H9 (cell line): ENCODE results near the gene STPG1. TPM values are rescaled to one million over a fixed set of nuclear protein-coding genes. Genes with fewer than 3 reads are reported as not detected.

ENCODE experiments used
- DNase-seq: peaks from one replicate; pipeline ENCODE4 v3.0.0-alpha.2; 2017
- H2AFZ ChIP-seq: one replicate; pipeline ENCODE4 v1.6.1; 2013; ENCODE audit warnings: mild to moderate bottlenecking, low read length, control low read depth, moderate library complexity
- H2AK5ac ChIP-seq: 2 replicates; pipeline ENCODE4 v1.6.1; 2013; ENCODE audit warnings: low read length, control low read depth, mixed read lengths; ENCODE audit not compliant: insufficient read length
- H2BK120ac ChIP-seq: one replicate; pipeline ENCODE4 v1.6.1; 2013; ENCODE audit warnings: low read depth, mild to moderate bottlenecking, low read length, control low read depth, inconsistent platforms; ENCODE audit not compliant: poor library complexity, severe bottlenecking
- H2BK12ac ChIP-seq: 2 replicates; pipeline ENCODE4 v1.6.1; 2013; ENCODE audit warnings: low read length, control low read depth, mixed read lengths, low read depth; ENCODE audit not compliant: insufficient read length
- H2BK15ac ChIP-seq: 2 replicates; pipeline ENCODE4 v1.6.1; 2013; ENCODE audit warnings: low read depth, low read length, control low read depth
- H2BK20ac ChIP-seq: one replicate; pipeline ENCODE4 v1.6.1; 2013; ENCODE audit warnings: low read depth, mild to moderate bottlenecking, low read length, control low read depth, inconsistent platforms; ENCODE audit not compliant: poor library complexity, severe bottlenecking
- H2BK5ac ChIP-seq: 2 replicates; pipeline ENCODE4 v1.6.1; 2013; ENCODE audit warnings: low read length, control low read depth, mixed read lengths; ENCODE audit not compliant: insufficient read length
- H3K14ac ChIP-seq: 2 replicates; pipeline ENCODE4 v1.6.1; 2013; ENCODE audit warnings: low read length, control low read depth; ENCODE audit not compliant: insufficient read depth
- H3K18ac ChIP-seq: 2 replicates; pipeline ENCODE4 v1.6.1; 2013; ENCODE audit warnings: low read depth, mild to moderate bottlenecking, mixed read lengths, low read length, control low read depth; ENCODE audit not compliant: insufficient read length
- H3K23ac ChIP-seq: 2 replicates; pipeline ENCODE4 v1.6.1; 2013; ENCODE audit warnings: low read length, control low read depth, mixed read lengths, low read depth; ENCODE audit not compliant: insufficient read length
- H3K23me2 ChIP-seq: 2 replicates; pipeline ENCODE4 v1.6.1; 2013; ENCODE audit warnings: low read depth, mild to moderate bottlenecking, mixed read lengths, low read length, control low read depth; ENCODE audit not compliant: insufficient read length, poor library complexity, severe bottlenecking
- H3K27ac ChIP-seq: 2 replicates; pipeline ENCODE4 v1.5.1; 2013; ENCODE audit warnings: low read length, control low read depth, mixed read lengths, low read depth; ENCODE audit not compliant: insufficient read length
- H3K27me3 ChIP-seq: 2 replicates; pipeline ENCODE4 v1.6.1; 2013; ENCODE audit warnings: low read length, control low read depth, inconsistent platforms; ENCODE audit not compliant: insufficient read depth
- H3K4ac ChIP-seq: 2 replicates; pipeline ENCODE4 v1.6.1; 2013; ENCODE audit warnings: low read depth, mild to moderate bottlenecking, control low read depth, inconsistent platforms, low read length, moderate library complexity
- H3K4me1 ChIP-seq: 2 replicates; pipeline ENCODE4 v1.6.1; 2013; ENCODE audit warnings: low read length, control low read depth, inconsistent platforms; ENCODE audit not compliant: insufficient read depth
- H3K4me2 ChIP-seq: 2 replicates; pipeline ENCODE4 v1.6.1; 2013; ENCODE audit warnings: low read length, control low read depth, mixed read lengths; ENCODE audit not compliant: insufficient read length, insufficient read depth
- H3K56ac ChIP-seq: 2 replicates; pipeline ENCODE4 v1.6.1; 2013; ENCODE audit warnings: low read depth, mild to moderate bottlenecking, mixed read lengths, low read length, control low read depth; ENCODE audit not compliant: insufficient read length
- H3K79me1 ChIP-seq: 2 replicates; pipeline ENCODE4 v1.6.1; 2013; ENCODE audit warnings: low read depth, mild to moderate bottlenecking, moderate library complexity, low read length, control low read depth, inconsistent platforms; ENCODE audit not compliant: insufficient read depth, poor library complexity, severe bottlenecking
- H3K79me2 ChIP-seq: 2 replicates; pipeline ENCODE4 v1.6.1; 2013; ENCODE audit warnings: low read length, control low read depth, inconsistent platforms; ENCODE audit not compliant: insufficient read depth
- H3K9ac ChIP-seq: 2 replicates; pipeline ENCODE4 v1.6.1; 2013; ENCODE audit warnings: low read length, control low read depth, mixed read lengths; ENCODE audit not compliant: insufficient read length; ENCODE audit errors: extremely low read depth
- H3K9me3 ChIP-seq: one replicate; pipeline ENCODE4 v1.6.1; 2013; ENCODE audit warnings: low read depth, low read length, inconsistent platforms; ENCODE audit not compliant: control insufficient read depth
- H3T11ph ChIP-seq: one replicate; pipeline ENCODE4 v1.6.1; 2013; ENCODE audit warnings: mild to moderate bottlenecking, low read length, control low read depth, inconsistent platforms
- H4K20me1 ChIP-seq: one replicate; pipeline ENCODE4 v1.6.1; 2013; ENCODE audit not compliant: control insufficient read depth, insufficient read length, insufficient read depth
- H4K5ac ChIP-seq: 2 replicates; pipeline ENCODE4 v1.6.1; 2013; ENCODE audit warnings: low read depth, mild to moderate bottlenecking, mixed read lengths, low read length, control low read depth; ENCODE audit not compliant: insufficient read length
- H4K8ac ChIP-seq: replicated peaks from 2 replicates; pipeline ENCODE4 v1.6.1; 2013; ENCODE audit warnings: low read length, control low read depth, mixed read lengths, low read depth; ENCODE audit not compliant: insufficient read length
- H4K91ac ChIP-seq: 2 replicates; pipeline ENCODE4 v1.6.1; 2013; ENCODE audit warnings: low read depth, mild to moderate bottlenecking, moderate library complexity, mixed read lengths, low read length, control low read depth; ENCODE audit not compliant: insufficient read length
- H3K27ac Mint-ChIP-seq, 3 experiments: 2 replicates in 2 of 3; 3 replicates in 1 of 3; pipeline ENCODE4 v1.8.0; 2020 to 2021; ENCODE audit warnings: mixed read lengths in 3 of 3, mild to moderate bottlenecking in 1 of 3, moderate library complexity in 1 of 3
- H3K27me3 Mint-ChIP-seq: 2 replicates; pipeline ENCODE4 v1.8.0; 2021; ENCODE audit warnings: low read depth, mild to moderate bottlenecking, moderate library complexity, mixed read lengths
- H3K36me3 Mint-ChIP-seq, 3 experiments: 2 replicates in 2 of 3; 3 replicates in 1 of 3; pipeline ENCODE4 v1.8.0; 2020 to 2021; ENCODE audit warnings: low read depth in 3 of 3, mixed read lengths in 3 of 3; ENCODE audit not compliant: insufficient read depth in 1 of 3
- H3K4me1 Mint-ChIP-seq, 2 experiments: 2 replicates each; pipeline ENCODE4 v1.8.0; 2020; ENCODE audit warnings: mixed read lengths in 2 of 2
- H3K4me3 Mint-ChIP-seq, 2 experiments: 2 replicates in 1 of 2; 3 replicates in 1 of 2; pipeline ENCODE4 v1.8.0; 2020 to 2021; ENCODE audit warnings: mild to moderate bottlenecking in 2 of 2, mixed read lengths in 2 of 2, moderate library complexity in 1 of 2
- H3K9me3 Mint-ChIP-seq, 2 experiments: 2 replicates in 1 of 2; 3 replicates in 1 of 2; pipeline ENCODE4 v1.8.0; 2020; ENCODE audit warnings: mild to moderate bottlenecking in 2 of 2, mixed read lengths in 2 of 2, moderate library complexity in 1 of 2
- CTCF ChIP-seq: fragments of 200-600 bp; sonication (generic); conservative IDR thresholded peaks from 3 replicates; pipeline ENCODE4 v1.8.0; 2021; ENCODE audit warnings: antibody characterized with exemption, mild to moderate bottlenecking
- WGBS: extraction: QIAGEN DNeasy Blood & Tissue Kit; methylation state at CpG from one replicate; pipeline ENCODE4 v1.1.7; 2013; ENCODE audit warnings: missing lambda C conversion rate, low lambda C conversion rate, mixed read lengths; ENCODE audit not compliant: insufficient read length; ENCODE audit errors: extremely low coverage; 5-methylcytosine and 5-hydroxymethylcytosine counted together
- total RNA-seq: library from RNA; stranded (reverse); gene quantifications from 2 replicates; pipeline ENCODE4 v1.2.1, GENCODE V29; 2021

The STPG1 gene
- total RNA-seq, 1 experiment from 2014 or later: 8.3 TPM

DNA sequence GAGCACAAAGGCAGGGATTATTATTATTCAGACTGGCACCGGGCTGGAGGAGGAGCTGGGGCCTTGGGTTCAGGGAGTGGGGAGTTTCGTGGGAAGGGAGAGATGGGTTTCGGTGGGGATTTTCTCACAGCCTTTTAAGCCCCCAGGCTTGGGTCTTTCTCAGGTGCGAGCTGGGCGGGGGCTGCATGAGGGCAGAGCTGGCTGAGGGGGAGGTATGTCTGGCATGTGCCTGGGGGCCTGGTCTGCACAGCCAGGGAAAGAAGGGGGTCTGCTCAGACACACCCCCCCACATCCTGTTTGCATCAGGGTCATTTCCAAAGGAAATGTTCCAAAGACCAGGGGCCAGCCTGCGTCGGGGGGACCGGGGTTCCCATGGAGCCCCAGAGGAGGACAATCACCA is 72.8 kb downstream of the STPG1 start:
- no CpG with 5 or more reads among the region's 8 CpGs for WGBS
- Histone ChIP-seq H2BK15ac (no peak overlapping the region), H3K14ac (no peak overlapping the region), H4K5ac (no peak overlapping the region), H3K56ac (no peak overlapping the region), H4K8ac (no peak overlapping the region), H3K27me3 (no peaks in the 10 kb centered on the region), H3K9me3 (no peaks in the 10 kb centered on the region), H2AK5ac (no peak overlapping the region), H3K4me1 (peaks cover 7% of the 10 kb centered on the region; the same call in 1 of the 2 replicates), H3K27ac (no peak overlapping the region), H3K4me2 (no peak overlapping the region), H3K79me2 (no peaks in the 10 kb centered on the region), H3K9ac (no peak overlapping the region), H2BK120ac (no peak overlapping the region), H3K23me2 (no peaks in the 10 kb centered on the region), H2AFZ (no peak overlapping the region), H4K91ac (no peak overlapping the region), H3K4ac (no peak overlapping the region), H2BK20ac (no peak overlapping the region), H3T11ph (no peak overlapping the region), H3K79me1 (no peaks in the 10 kb centered on the region), H3K23ac (no peak overlapping the region), H3K18ac (no peak overlapping the region), H2BK5ac (no peak overlapping the region), H2BK12ac (no peak overlapping the region), H4K20me1 (no peaks in the 10 kb centered on the region)
- H3K27ac Mint-ChIP-seq: peak overlapping the region in 2 of 3 experiments; percentile 31 to 39; a peak in 2 of 7 replicates
- DNase-seq: no peak
- H3K4me1 Mint-ChIP-seq: peaks cover 45 to 63% of the 10 kb centered on the region in 2 experiments
- no peak overlapping the region; a peak in 1 of 5 replicates for H3K4me3 Mint-ChIP-seq
- H3K27me3 Mint-ChIP-seq: peaks cover 7% of the 10 kb centered on the region
- TF ChIP-seq CTCF: no peak
- H3K36me3 Mint-ChIP-seq: no peaks in the 10 kb centered on the region
- H3K9me3 Mint-ChIP-seq: no peaks in the 10 kb centered on the region; a peak in 1 of 5 replicates
